Mesothelial cell of epicardium (in vitro differentiated cells): ENCODE results near the gene PIM2. TPM values are rescaled to one million over a fixed set of nuclear protein-coding genes. Genes with fewer than 3 reads are reported as not detected.

ENCODE experiments used
- DNase-seq, 2 experiments: peaks; one replicate each; pipeline ENCODE4 v3.0.0; 2021; ENCODE audit warnings: low spot score in 2 of 2; ENCODE audit not compliant: unreplicated experiment in 2 of 2
- H3K27ac Mint-ChIP-seq: 2 replicates; pipeline ENCODE4 v1.8.0; 2021; ENCODE audit warnings: mixed read lengths
- H3K27me3 Mint-ChIP-seq: 2 replicates; pipeline ENCODE4 v1.8.0; 2021; ENCODE audit warnings: low read depth, mixed read lengths
- H3K36me3 Mint-ChIP-seq: 2 replicates; pipeline ENCODE4 v1.8.0; 2021; ENCODE audit warnings: mixed read lengths
- H3K4me1 Mint-ChIP-seq: 2 replicates; pipeline ENCODE4 v1.8.0; 2021; ENCODE audit warnings: mixed read lengths
- H3K4me3 Mint-ChIP-seq: 2 replicates; pipeline ENCODE4 v1.8.0; 2021; ENCODE audit warnings: mild to moderate bottlenecking, moderate library complexity, mixed read lengths
- H3K9me3 Mint-ChIP-seq: 2 replicates; pipeline ENCODE4 v1.8.0; 2021; ENCODE audit warnings: mixed read lengths
- CTCF ChIP-seq: fragments of 200-600 bp; sonication (generic); IDR thresholded peaks from one replicate; pipeline ENCODE4 v1.5.0; 2021; ENCODE audit warnings: antibody characterized with exemption; ENCODE audit not compliant: unreplicated experiment
- total RNA-seq: library from RNA; stranded (reverse); gene quantifications from 3 replicates; pipeline ENCODE4 v1.2.1, GENCODE V29; 2021

The PIM2 gene
- total RNA-seq, 1 donor from 2014 or later = 10.3 TPM

- no peak overlapping the region for H3K27ac Mint-ChIP-seq
- H3K36me3 Mint-ChIP-seq = peaks cover 16% of the 10 kb centered on the region
These were observed 16.0 kb downstream of the PIM2 start for GRCh38 chrX:48902776-48903175.

DNA sequence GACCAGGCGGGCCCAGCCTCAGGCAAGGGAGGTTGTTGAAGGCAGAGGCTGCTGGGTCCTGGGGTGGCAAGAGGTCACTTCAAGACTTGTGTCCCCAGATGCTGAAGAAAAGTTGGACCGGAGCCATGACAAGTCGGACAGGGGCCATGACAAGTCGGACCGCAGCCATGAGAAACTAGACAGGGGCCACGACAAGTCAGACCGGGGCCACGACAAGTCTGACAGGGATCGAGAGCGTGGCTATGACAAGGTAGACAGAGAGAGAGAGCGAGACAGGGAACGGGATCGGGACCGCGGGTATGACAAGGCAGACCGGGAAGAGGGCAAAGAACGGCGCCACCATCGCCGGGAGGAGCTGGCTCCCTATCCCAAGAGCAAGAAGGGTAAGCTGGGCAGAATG is 16.7 kb downstream of the PIM2 start:
- no peak overlapping the region for H3K27ac Mint-ChIP-seq
- H3K4me3 Mint-ChIP-seq = no peak overlapping the region
- no peaks in the 10 kb centered on the region for H3K9me3 Mint-ChIP-seq
- DNase-seq = no peak
- H3K4me1 Mint-ChIP-seq = peaks cover 5% of the 10 kb centered on the region
- TF ChIP-seq CTCF = no peak
- H3K27me3 Mint-ChIP-seq = no peaks in the 10 kb centered on the region
- H3K36me3 Mint-ChIP-seq = peaks cover 16% of the 10 kb centered on the region

More at GRCh38 chrX:48902776-48903175, 16.0 kb downstream of the PIM2 start:
- DNase-seq = no peak
- Mint-ChIP-seq H3K27me3 (no peaks in the 10 kb centered on the region), H3K4me3 (no peak overlapping the region), H3K9me3 (no peaks in the 10 kb centered on the region), H3K4me1 (peaks cover 5% of the 10 kb centered on the region)
- TF ChIP-seq CTCF = no peak

GRCh38 chrX:48901069-48901468 is 17.8 kb downstream of the PIM2 start:
- Mint-ChIP-seq H3K36me3 (peaks cover 16% of the 10 kb centered on the region), H3K4me3 (no peak overlapping the region), H3K9me3 (no peaks in the 10 kb centered on the region), H3K27me3 (no peaks in the 10 kb centered on the region), H3K4me1 (peaks cover 14% of the 10 kb centered on the region), H3K27ac (no peak overlapping the region)
- DNase-seq = no peak
- TF ChIP-seq CTCF = no peak

GRCh38 chrX:48899078-48899410 is 19.8 kb downstream of the PIM2 start:
- DNase-seq = no peak
- no peak for TF ChIP-seq CTCF
- Mint-ChIP-seq H3K4me3 (peak overlapping the region; percentile 15), H3K4me1 (peaks cover 18% of the 10 kb centered on the region), H3K27me3 (no peaks in the 10 kb centered on the region), H3K36me3 (peaks cover 11% of the 10 kb centered on the region), H3K27ac (no peak overlapping the region), H3K9me3 (no peaks in the 10 kb centered on the region)

GRCh38 chrX:48897625-48898306 is 21.1 kb downstream of the PIM2 start, which contains the start of the genes PQBP1 and TIMM17B:
TSS of gene PQBP1 (plus strand) at chrX:48897930. CDS start at chrX:48898510, 580 bp downstream.
TSS of gene TIMM17B (minus strand) at chrX:48897768. CDS start at chrX:48897749, 19 bp downstream.
- no peaks in the 10 kb centered on the region for H3K27me3 Mint-ChIP-seq
- no peaks in the 10 kb centered on the region for H3K9me3 Mint-ChIP-seq

More at GRCh38 chrX:48897625-48898306, 21.1 kb downstream of the PIM2 start, which contains the start of the genes PQBP1 and TIMM17B:
- peak; percentile 77 to 87 for DNase-seq
- Mint-ChIP-seq H3K4me3 (peak within 1 kb of the TSS; percentile 79), H3K27ac (peak within 1 kb of the TSS; percentile 98), H3K36me3 (peaks cover 15% of the 10 kb centered on the region), H3K4me1 (peaks cover 18% of the 10 kb centered on the region)
- no peak for TF ChIP-seq CTCF
